ENCODE measurements around the gene SLC7A7.
"Not testable (repeated sequence)": the region's sequence is repeated elsewhere in the genome, so short reads cannot be mapped to it uniquely, and the experiment has no call there.

SLC7A7 gene

GRCh38 chr14:22748631-22749068, 66.6 kb downstream of the SLC7A7 start:
- DNase-seq (ENCODE audit: low spot score), result no peak

- DNase-seq (ENCODE audit: low spot score), result no peak
Observed at GRCh38 chr14:22748206-22748605, 67.0 kb downstream of the SLC7A7 start.

GRCh38 chr14:22747769-22748168, 67.5 kb downstream of the SLC7A7 start:
- DNase-seq (ENCODE audit: low spot score), result no peak

- no peak for DNase-seq (ENCODE audit: low spot score)
Observed at GRCh38 chr14:22740020-22740419, 75.2 kb downstream of the SLC7A7 start.

- no peak for DNase-seq (ENCODE audit: low spot score)
Observed at GRCh38 chr14:22739423-22739822, 75.8 kb downstream of the SLC7A7 start.

GRCh38 chr14:22737052-22737451, 78.2 kb downstream of the SLC7A7 start:
- no peak for DNase-seq (ENCODE audit: low spot score)

- not testable (repeated sequence) for DNase-seq (ENCODE audit: low spot score)
Observed at GRCh38 chr14:22736384-22736783, 78.9 kb downstream of the SLC7A7 start.

GRCh38 chr14:22735096-22735495, 80.1 kb downstream of the SLC7A7 start:
- DNase-seq (ENCODE audit: low spot score), result no peak

GRCh38 chr14:22733829-22734228, 81.4 kb downstream of the SLC7A7 start:
- DNase-seq (ENCODE audit: low spot score), result no peak

GRCh38 chr14:22732062-22732461, 83.2 kb downstream of the SLC7A7 start:
- DNase-seq (ENCODE audit: low spot score), result not testable (repeated sequence)

GRCh38 chr14:22726012-22726411, 89.2 kb downstream of the SLC7A7 start:
- DNase-seq (ENCODE audit: low spot score), result no peak

GRCh38 chr14:22725374-22725773, 89.9 kb downstream of the SLC7A7 start:
- not testable (repeated sequence) for DNase-seq (ENCODE audit: low spot score)

- DNase-seq (ENCODE audit: low spot score), result not testable (repeated sequence)
Observed at GRCh38 chr14:22724847-22725246, 90.4 kb downstream of the SLC7A7 start.

- no peak for DNase-seq (ENCODE audit: low spot score)
Observed at GRCh38 chr14:22723815-22724214, 91.4 kb downstream of the SLC7A7 start.
